GM15510 (cell line): ENCODE data around the gene SPINK2.

ENCODE experiments used
- POLR2A ChIP-seq: IDR thresholded peaks from 3 replicates; pipeline ENCODE4 v1.6.1; 2011; ENCODE audit warnings: borderline replicate concordance; ENCODE audit not compliant: insufficient read length; ENCODE audit errors: extremely low read depth

The SPINK2 gene

DNA sequence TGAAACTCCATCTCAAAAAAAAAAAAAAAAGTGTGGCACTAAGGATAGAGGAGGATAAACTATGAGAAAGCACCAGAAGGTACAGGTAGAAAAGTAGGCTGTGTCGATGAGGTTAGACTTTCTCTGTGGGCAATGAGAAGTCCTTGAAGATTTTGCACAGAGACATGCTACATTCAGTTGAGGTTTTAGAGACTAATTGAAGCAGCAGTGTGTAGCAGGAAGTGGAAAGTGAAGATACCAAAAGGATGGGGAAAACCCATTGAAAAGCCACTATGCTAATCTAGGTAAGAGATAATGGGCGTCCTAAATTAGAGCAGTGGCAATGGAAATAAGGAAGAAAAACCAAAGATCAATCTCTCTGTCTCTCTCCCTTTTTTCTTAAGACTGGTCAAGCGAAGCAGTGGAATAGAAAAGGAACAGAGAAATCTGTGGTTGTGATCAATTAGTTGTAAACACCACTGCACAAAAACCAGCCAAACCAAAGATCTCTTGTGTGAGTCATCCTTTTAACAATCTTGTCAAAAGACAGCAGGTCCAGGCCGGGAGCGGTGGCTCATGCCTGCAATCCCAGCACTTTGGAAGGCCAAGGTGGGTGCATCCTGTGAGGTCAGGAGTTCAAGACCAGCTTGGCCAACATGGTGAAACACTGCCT is 3.5 kb downstream of the SPINK2 start:
- no peak for TF ChIP-seq POLR2A

DNA sequence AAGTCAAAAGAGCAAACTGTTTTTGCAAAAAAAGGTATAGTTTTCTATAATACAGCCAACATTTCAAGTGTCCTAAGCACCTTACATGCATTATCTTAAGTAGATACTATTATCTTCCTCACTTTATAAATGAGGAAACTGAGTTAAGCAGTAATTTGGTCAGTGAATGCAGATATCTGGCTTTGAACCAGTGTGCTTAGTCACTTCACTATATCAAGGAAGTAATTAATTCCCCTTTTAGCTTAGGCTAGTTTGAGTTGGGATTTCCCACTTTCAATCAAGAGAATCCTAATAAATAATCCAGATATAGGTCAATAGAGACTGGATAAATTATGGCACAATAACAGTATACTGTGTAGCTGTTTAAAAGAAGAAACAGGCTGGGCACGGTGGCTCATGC is 14.8 kb downstream of the SPINK2 start:
- TF ChIP-seq POLR2A, result no peak

DNA sequence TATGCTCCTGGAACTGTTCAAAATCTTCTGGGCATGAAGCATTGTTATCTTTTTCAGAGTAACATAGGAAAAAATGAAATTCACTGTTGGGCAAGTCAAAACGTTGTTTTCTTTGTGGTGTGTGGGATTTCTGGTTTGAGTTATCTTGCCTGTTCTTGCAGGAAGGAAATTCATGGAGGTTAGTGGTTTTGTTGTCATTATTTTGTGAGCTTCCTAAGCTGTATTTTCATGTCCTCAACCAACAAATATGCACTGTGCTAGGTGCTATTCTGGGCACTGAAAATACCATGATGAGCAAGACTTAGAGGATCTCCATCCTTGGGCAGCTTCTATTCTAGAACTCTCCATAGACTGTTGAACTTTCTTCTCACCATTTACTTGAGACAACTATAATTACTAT is 16.9 kb downstream of the SPINK2 start:
- no peak for TF ChIP-seq POLR2A

DNA sequence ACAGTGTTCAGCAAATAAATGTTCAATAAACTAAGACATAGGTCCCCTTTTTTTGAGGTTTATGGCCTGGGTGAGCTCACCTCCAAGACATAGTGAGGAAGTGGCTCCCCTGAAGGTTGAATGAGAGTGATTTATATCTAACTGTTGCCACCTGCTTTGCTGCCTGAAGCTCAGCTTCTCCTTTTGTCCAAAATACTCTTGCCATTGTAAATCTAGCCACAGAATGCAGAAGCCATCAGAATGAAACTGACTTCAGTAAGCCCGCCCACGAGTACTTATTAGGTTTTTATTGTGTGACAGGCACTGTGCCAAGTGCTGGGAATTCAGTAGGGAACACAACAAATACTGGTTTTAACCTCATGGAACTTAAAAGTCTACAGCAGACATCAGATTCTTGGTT is 18.0 kb downstream of the SPINK2 start:
- no peak for TF ChIP-seq POLR2A

DNA sequence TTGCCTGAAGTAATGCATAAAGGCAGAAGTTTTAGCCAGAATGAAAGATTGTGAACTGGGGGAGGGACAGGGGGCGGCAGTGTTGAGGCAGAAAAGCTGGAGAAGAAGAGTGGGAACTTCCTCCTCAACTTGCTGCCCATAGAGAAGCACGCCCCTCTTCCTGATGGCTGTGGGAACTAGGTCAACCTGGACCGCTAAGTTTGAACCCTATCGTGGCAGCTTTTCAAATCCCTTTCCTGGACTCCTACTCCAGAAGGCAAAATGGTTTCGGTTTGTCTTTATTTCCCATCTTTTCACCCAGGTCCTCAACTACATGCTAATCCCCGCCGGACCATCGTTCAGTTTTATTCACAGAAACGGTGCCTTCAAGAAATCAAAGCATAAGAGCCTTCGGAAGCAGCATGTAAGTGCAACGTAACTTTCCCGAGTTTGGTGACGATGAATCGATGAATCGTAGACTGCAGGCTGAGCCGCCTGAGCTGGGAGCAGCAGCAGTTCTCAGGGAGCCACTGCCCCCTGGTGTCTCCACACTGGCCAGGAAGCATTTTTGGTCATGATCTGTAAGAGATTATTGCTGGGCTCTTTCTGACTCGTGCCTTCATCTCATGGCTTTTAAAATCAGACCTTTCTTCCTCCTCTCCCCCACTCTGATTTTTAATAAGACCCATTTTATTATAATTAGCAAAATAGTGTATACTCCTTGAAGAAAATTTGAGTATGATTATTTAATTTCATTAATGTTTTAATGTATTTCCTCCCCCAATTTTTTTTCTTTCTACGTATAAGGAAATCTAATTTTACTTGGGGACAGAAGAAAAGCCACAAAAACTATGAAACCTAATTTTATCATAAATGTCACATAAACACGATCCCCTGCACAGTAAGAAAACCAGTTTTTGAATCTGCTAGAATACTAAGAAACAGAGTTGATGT is 21.4 kb downstream of the SPINK2 start:
- TF ChIP-seq POLR2A, result no peak

DNA sequence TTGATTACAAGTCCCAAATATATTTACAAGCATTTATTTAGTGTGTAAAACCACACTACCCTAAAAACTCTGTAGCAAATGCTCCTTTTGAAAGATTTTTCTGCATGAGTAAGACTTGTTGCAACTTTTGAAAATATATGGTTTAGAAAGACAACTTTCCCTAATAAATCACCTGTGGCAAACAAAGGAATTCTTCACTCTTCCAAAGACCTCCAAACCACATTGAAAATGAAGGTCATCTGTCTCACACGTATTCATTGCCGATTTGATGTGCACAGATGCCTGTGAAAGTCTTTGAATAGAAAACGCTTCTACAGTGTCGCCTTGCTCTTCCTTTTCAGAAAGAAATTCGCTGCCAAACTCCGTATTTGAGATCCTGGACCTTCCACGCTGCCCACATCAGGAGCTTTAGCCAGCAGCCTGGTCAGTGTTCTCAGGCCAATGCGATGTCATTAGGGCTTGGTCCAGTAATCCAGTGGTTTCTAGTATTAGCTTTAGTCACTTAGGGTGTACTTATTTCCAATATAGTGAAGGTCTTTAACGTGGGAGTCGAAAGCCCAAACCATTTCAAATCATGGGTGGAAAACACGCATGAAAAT is 22.2 kb downstream of the SPINK2 start:
- TF ChIP-seq POLR2A, result no peak

DNA sequence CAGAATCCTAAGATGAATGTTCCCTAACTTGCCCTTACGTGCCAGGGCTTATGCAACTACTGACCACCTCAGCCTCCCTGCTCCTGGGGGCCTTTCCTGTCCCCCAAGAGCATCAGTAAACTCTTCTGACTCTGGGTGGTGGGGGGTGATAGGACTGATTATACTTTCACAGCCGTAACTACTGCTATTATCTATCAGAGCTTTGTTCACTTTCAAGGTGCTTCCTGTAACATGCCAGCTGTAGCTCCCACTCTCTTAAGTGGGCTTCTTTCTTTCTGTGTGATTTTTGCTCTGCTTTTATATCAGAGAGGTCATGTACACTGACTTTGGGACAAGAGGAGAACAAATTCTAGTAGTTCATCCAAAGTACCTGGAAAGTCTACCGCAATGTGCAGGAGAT is 25.3 kb downstream of the SPINK2 start:
- TF ChIP-seq POLR2A, result no peak

DNA sequence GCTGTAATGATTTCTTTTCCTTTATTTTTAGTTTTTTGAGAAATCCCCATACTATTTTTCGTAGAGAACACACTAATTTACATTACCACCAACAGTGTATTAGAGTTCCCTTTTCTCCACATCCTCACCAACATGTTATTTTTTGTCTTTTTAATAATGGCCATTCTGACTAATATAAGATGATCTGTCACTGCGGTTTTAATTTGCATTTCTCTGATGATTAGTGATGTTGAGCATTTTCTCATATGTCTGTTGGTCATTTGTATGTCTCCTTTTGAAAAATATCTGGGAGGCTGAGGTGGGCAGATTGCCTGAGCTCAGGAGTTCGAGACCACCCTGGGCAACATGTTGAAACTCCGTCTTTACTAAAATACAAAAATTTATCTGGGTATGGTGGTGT is 30.2 kb downstream of the SPINK2 start:
- TF ChIP-seq POLR2A, result no peak

DNA sequence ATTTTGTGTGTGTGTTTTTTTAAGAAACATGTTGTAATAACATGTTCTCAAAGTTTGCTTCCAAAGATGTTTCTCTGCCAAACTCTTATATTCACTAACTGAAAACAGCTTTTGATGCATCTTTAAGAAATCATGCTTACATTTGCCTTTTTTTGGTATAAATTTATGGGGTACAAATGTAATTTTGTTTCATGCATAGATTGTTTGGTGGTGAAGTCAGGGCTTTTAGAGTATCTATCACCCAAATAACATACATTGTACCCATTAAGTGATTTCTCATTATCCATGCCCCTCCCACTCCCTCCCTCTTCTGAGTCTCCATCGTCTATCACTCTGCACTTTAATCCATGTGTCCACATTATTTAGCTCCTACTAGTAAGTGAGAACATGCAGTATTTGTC is 30.8 kb downstream of the SPINK2 start:
- no peak for TF ChIP-seq POLR2A

DNA sequence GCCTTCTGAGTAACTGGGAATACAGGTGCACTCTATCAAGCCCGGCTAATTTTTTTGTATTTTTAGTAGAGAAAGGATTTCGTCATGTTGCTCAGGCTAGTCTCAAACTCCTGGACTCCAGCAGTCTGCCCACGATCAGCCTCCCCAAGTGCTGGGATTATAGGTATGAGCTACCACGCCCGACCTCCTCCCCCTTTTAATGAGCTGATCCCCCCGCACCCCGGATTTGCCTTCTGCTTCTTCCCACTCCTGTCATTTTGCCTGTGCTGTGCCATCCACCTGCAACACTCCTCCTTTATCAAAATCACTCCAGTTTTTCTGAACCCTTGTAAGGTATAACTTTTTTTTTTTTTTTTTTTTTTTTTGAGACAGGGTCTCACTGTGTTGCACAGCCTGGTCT is 33.4 kb downstream of the SPINK2 start:
- TF ChIP-seq POLR2A, result no peak

DNA sequence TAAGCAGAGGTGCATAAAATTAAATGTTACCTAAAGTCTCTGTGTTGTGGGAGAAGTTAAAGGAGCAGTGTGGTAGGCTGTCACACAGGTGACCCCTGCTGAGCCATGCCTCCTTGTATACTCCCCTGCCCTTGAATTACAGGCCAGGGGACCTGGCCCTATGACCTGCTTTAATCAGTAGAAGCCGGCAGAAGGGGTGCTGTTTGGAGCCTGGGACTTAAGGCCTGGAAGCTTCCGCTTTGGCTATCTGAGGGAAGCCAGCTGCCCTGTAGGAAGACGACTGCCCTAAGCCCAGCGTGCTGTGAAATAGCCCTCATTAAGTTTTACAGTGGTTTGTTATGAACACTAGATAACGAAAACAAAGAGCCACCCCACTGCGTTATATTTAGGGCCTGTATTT is 34.1 kb downstream of the SPINK2 start:
- TF ChIP-seq POLR2A, result no peak

DNA sequence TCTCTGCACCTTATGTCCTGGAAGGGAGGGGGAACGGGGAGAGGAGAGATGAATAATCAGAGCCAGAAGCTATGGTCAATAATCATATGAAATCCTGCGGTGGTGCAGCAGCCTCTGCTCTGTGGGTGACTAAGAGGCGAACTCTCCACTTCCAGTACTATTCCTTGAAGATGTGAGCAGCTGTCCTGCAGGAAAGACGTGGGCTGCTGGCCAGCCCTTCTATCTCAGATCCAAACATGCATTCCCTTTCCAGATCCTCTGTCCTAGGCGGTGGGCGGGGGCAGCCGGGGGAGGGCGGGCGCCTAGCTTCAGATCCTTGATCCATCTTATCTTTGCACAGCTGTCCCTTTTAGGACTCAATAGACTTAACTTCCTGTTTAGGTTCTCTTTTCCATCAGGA is 34.5 kb downstream of the SPINK2 start:
- TF ChIP-seq POLR2A, result no peak

DNA sequence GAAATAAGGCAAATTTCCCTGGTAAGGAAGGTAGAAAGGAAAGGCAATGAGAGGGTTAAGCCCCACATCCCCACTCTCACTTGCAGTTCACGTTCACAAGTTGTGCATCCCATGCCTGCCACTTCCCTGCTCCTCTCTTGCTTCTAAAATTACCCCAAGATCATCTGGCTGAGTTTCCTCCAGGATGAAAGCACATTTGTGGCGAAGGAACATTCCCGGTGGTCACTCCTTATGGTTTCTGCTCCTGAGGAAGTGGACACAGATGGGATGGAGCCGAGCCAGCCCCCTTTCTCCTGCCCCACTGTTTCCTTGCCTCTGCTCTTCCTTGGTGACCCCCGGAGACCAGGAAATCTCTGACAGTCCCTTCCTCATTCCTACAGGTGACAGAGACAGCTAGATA is 37.5 kb downstream of the SPINK2 start:
- no peak for TF ChIP-seq POLR2A

DNA sequence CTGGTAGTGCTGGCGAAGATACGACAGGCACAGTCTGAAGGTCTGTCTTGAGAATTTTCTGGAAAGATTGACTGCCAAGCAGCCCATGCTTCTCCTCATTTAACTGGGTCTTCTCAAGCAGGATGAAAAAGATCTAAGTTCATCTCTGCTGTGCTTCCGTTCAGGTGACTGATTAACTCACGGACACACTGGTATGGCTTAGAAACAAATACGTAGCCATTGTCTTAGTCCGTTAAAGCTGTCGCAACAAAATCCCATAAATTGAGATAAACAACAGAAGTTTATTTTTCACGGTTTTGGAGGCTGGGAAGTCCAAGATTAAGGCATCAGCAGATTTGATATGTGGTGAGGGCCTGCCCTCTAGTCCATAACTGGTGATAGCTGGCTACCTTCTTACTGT is 39.5 kb downstream of the SPINK2 start:
- TF ChIP-seq POLR2A, result no peak

DNA sequence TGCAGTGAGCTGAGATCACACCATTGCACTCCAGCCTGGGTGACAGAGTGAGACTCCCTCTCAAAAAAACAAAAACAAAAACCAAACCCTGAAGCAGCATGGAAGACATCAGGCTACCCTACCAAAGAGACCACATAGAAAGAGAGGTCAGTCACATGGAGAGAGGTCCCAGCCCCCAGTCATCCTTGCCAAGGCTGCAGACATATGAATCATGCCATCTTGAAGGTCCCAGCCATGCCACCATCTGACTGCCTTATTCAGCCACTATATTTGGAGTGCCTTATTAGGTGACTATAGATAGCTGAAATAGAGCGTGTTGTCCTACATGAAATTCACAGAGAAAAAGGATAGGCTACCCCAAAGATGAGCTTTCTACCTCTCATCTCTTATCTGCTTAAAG is 48.2 kb downstream of the SPINK2 start:
- TF ChIP-seq POLR2A, result no peak

DNA sequence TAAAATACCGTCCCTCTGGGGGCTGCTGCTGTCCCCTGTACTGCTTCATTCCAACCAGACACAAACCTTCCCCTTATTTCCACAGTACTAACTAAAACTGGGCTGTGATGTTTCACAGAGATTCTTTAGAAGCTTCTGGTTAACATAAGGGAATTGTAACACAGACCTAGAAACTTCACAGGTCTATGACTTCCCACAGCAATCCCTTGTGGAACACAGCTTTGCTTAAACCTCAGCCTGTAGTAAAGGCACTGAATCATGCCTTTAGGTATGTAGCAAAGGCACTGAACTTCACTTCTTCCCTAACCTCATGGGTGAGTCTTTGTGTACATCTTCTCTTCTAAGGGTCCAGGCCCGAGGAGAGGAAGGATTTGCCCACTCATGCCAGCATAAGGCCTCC is 49.4 kb downstream of the SPINK2 start:
- TF ChIP-seq POLR2A, result no peak
